HG02642 (cell line): ENCODE results near the gene DBT.
"Not testable (repeated sequence)": the region's sequence is repeated elsewhere in the genome, so short reads cannot be mapped to it uniquely, and the experiment has no call there.

ENCODE experiments used
- ATAC-seq: cut with Tn5 transposase; IDR thresholded peaks from one replicate; pipeline ENCODE4 v1.9.1; 2021; ENCODE audit warnings: mild to moderate bottlenecking; ENCODE audit not compliant: unreplicated experiment, poor library complexity

The DBT gene

DNA sequence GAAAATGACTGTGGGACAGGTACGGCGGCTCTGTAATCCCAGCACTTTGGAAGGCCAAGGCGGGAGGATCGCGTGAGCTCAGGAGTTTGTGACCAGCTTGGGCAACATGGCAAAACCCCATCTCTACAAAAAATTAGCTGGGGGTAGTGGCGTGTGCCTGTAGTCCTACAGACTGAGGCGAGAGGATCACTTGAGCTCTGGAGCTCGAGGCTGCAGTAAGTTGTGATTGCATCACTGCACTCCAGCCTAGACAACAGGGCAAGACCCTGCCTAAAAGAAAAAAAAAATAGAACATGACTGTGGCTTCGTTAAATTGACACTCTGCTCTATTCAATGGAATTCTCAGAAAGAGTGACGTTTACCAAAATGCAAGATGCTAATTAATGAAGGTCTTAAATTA, 3.9 kb upstream of the DBT start:
- no peak for ATAC-seq

DNA sequence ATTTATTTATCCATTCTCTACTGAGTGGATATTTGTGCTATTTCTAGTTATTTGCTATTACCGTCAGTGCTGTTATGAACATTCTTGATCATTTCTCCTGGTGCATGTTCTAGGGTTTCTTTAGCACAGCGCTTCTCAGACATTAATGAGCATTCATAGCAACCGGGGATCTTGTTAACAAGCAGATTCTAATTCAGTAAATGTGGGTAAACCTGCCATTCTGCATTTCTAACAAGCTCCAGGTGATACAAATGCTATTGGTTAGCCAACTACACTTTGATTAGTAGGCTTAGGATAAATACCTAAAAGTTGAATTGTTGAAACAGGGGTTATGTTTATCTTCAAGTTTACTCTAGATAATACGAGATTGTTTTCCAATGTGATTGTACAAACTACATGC, 3.3 kb upstream of the DBT start:
- no peak for ATAC-seq

DNA sequence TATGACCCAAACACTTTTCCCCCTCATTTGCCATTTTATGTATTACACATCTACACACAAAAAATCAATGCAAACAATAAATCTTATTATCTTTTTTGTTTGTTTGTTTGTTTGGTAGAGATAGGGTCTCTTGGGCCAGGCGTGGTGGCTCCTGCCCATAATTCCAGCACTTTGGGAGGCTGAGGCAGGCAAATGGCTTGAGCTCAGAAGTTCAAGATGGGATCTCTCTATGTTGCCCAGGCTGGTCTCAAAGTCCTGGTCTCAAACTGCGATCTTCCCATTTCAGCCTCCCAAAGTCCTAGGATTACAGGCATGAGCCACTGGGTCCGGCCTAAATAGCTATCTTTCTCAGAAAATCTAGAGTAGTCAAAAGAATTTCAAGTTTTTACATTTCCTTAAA, 1.2 kb upstream of the DBT start:
- ATAC-seq, result no peak

DNA sequence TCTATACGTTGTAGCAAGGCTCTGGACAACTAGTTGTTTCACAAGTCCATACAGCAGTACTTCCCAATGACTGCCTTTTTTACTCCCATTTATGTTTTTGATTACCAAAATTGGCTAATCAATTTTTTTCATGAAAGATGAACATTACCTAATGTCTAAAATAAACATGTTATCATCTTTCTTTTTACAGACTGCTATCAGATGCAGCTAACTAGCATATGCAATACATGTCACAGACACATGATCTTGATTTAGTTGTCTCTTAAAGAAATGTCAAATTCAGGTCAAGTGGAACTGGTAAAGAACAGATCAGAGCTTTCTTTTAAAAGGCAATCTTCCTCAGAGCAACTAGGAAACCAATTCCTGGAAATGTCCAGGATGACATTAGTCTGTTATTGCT, 630 bp upstream of the DBT start:
- ATAC-seq, result no peak

DNA sequence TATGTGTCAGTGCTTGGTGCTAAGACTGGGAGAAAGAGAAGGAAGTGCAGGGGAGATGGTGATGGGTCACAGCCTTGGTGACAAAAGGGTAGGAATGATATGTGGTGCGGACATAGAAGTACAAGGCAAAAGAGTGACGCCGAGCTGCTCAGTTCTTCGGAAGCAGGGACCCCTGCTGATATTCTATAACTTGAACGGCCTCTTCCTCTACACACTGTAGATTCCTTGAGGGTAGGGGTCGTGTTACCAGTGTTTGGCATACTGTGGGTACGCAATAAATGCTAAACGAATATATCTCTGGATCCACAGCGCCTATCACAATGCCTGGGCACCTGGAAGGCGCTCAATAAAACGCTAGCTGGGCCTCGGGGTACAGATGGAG, 488 bp downstream of the DBT start:
- ATAC-seq, result no peak

DNA sequence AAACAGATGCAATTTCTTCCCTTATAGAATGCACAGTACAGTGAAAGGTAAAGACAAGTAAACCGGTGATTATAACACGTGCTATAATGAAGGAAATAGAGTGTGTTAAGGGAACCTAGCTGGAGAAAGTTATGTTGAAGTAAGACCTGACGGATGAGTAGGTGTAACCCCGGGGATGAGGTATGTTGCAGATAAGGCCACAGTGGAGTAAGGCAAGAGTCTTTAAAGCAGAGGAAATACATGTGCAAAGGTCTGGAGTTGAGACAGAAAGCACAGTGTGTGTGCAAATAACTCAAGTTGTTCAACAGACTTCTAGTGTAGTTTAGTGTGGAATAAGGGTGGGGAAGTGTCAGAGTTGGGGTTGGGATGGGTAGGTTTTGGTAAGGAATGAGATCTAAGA, 2.9 kb downstream of the DBT start:
- no peak for ATAC-seq

DNA sequence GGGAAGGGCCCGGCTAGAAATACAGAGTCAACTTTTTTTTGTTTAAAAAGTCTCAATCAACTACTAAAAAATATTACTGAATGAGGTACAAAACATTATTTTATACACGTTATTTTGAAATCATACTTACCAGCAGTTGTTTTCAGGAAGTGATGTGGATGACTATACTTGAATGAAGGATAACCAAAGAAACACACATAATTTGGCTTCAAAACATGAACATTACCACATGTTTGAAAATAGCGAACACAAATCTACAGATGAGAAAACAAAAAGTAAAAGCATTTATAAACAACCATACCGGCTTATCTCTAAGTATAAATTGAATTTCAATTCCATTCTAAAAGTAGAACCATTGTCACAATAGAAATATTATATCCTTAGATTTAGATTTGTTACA, 9.0 kb downstream of the DBT start:
- no peak for ATAC-seq

DNA sequence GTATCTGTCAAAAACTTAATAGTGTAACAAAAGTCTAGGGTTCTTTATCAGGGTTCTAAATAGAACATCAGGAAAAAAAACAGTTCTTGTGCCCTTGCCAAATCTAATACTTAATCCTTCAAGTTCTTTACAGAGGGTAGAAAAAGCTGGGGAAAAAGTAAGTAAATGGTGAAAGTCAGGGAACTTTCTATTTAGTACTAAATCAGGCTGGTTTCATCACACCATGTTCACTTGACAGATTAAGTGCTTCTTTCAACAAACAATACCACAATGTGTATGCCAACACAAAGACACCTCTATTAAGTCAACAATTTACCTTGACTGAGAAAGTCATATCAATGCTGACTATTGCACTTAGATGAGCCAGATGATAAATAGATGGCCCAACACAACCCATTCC, 9.7 kb downstream of the DBT start:
- ATAC-seq, result no peak

DNA sequence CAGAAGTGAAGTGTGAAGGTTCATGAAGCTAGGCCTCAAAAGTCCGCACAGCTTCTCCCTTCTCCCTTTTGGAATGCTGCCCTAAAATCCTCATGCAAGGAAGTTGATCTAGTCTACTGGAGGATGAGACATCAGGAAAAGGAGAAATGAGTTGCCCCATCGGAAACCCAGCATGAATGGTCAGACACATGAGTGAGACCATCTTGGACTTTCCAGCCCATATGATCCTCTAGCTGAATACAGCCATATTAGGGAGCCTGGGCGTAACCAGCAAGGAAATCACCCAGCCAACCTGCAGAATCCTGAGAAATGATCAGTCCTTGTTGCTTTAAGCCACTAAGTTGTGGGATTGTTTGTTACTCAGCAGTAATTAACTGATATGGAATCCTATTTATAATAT, 12.5 kb downstream of the DBT start:
- ATAC-seq, result no peak

DNA sequence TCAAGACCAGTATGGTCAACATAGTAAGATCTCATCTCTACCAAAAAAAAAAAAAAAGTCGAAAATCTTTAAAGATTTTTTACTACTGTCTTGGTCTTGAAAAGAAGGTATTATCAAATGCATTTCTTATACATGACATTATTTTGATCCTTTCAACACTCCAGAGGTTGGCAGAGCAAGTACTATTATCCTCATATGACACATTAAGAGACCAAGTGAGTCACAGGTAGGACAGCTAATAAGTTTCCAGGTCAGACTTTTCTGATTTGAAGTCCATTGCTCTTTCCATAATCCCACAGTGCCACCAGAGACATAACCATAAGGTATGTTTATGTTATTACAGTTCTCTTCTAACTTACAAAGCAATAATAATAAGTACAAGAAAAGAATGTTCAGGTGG, 15.2 kb downstream of the DBT start:
- ATAC-seq, result no peak

DNA sequence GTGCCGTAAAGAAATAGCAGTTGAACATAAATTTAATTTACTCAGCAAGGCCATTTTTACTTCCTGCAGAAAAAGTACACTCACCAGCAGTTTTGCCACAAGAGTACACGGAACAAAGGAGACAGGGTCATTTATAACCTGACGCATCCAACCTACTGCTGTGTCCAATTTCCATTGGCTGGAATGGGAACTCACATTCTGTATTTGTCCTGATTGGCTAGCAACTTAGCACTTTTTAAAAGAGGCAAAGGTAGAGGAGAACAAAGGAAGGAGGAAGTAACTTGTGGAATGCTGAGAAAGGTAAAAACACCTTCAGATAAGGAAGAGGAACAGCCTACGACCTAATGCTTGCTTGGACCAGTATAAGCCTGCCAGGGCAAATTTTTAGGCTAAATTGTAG, 16.1 kb downstream of the DBT start:
- not testable (repeated sequence) for ATAC-seq

DNA sequence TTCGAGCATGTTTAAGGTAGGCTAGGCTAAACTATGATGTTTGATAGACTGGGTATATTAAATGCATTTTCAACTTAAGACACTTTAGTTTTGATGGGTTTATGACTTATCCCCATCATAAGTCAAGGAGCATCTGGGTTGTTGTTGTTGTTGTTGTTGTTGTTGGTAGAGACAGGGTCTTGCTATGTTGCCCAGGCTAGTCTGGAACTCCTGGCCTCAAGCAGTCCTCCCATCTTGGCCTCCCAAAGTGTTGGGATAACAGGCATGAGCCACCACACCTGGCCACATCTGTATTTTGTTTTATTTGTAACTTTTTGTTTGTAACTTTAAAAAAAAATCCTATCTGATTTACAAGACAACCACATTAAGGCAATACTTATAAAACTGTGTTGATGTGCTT, 17.5 kb downstream of the DBT start:
- no peak for ATAC-seq

DNA sequence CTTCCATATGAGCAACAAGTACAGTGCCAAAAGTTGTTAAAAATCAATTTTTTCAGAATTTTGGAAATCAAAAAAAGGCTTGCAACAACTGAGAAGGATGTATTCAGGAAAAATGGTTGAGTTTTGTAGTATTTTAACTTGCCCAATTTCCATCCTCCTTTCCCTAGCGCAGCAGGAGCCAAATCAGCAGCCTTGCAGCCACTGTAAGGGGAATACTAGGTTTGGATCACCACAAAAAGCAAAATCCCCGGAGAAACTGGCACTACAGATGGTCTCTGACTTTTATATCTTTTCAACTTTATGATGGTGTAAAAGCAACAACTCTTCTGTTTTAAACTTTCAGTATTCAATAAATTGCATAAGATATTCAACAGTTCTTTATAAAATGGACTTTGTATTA, 17.9 kb downstream of the DBT start:
- no peak for ATAC-seq

DNA sequence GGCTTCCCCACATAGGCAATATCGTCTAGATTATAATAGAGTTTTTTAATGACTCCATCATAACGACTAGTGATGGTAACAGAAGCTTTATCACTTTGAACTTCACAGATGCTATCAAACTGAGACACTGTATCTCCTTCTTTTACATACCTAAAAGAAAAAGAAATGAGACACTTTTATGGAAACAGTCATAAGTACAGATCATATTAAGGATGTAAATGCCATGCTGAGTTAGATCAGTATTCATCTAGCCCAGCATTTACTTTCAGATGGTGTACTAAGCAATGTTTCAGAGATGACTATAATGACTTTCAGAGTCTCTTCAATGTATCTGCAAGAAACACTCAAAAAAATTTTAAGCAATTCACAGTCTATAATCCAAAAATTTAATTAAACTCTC, 18.9 kb downstream of the DBT start:
- no peak for ATAC-seq

DNA sequence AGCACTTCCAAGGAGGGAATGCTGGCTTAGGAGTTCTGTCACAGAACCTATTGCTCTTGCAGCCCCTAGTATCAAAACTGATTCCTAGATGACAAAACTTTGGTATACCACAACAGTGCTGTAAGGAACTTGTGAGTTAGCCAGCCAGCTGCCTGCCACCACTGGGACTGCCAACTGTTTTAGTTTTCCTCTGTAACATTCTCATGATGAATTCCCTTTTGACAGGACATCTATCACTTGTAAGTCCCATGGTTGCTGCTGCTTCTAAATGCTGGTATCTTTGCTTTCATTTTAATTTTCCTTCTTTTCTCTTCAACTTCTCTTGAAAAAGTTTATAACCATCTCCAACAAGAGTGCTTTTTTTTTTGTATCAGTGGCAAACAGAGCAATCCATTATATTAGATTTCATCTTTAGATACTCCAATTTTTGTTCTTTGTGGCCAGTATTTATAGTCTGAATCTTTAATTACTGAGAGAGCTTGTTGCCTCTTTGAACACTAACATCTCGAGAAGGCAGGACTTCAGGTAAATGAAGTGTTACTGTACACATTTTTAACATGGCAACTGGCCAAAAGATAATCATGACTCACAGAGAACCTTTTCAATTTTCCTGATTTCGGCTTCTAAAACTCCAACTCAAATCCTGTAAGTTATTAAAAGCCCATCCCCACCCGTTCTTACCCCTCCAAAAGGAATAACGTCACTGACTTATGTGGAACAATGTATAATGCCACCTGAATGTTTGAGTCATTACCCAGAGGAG, 19.8 kb downstream of the DBT start:
- no peak for ATAC-seq

DNA sequence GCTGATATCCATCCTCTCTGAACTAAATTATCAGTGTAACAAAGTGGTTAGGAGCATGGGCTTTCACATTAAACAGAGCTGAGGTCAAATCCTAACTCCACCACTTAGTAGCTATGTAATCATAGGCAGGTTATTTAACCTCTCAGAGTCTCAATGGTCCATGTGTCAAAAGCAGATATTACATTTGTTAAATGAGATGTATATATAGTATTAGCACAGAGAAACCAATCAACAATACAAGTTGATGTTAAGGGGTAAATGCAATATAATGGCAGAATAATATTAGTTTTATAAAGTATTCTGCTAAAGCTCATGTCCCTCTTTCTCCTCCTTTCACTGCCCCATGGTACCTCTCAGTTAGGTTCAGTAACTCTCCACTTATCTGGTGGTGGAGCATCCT, 27.2 kb downstream of the DBT start:
- no peak for ATAC-seq

DNA sequence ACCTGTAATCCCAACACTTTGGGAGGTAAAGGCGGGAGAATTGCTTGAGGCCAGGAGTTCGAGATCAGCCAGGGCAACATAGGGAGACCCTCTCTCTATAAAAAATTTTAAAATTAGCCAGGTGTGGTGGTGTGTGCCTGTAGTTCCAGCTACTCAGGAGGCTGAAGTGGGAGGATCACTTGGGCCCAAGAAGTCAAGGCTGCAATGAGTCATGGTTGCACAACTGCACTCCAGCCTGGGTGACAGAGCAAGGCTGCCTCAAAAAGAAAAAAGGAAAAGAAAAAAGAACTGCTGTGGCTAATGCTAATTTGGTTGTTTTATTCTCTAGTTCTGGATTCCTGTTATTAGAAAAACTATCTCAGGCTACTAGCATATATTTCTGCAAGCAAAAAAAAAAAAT, 29.8 kb downstream of the DBT start:
- ATAC-seq, result no peak

DNA sequence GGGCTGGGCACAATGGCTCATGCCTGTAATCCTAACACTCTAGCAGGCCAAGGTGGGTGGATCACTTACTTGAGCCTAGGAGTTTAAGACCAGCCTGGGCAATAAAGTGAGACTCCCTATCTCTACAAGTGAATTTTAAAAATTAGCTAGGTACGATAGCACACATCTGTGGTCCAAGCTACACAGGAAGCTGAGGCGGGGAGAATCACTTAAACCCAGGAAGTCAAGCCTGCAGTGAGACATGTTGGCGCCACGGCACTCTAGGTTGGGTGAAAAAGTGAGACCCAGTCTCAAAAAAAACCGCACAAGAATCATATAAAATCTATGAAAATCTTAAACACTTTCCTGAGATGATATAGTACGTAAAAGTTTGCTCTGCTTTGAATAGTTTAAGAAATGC, 30.2 kb downstream of the DBT start:
- ATAC-seq, result no peak

DNA sequence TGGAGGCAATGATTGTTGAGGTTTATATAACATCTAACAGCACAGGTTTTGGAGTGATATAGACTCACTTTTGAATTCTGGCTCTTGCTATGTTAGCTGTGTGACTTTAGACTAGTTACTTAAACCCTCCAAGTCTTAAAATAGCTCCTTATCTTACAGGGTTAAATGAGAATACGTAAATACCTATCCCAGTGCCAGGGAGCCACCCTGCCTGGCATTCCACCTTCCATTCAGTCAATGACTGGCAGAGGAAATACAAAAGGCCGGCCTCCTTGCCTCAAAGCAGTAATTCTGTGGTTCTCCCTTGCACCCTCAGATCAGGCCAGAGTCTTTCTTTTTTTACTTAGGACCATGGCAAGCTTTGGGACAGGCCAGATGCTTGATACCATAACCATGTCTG, 31.8 kb downstream of the DBT start:
- no peak for ATAC-seq

DNA sequence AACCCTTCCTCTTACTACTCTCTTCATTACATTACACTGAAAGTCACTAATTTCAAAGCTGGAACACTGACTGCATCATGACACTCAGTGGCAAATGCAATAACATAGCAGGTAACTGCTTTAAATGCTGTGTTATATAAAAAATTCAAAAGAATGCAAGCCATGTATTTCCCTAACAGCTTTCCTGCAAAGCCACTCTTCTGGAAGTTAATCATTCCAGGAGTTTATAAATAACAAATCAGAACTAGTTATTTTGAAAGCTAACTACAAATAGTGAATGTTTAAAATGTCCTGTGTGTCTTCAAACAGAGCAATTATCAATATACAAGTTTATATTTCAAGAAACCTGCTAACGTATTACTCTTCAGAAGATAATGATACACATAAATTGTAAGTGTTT, 34.5 kb downstream of the DBT start:
- ATAC-seq, result no peak

DNA sequence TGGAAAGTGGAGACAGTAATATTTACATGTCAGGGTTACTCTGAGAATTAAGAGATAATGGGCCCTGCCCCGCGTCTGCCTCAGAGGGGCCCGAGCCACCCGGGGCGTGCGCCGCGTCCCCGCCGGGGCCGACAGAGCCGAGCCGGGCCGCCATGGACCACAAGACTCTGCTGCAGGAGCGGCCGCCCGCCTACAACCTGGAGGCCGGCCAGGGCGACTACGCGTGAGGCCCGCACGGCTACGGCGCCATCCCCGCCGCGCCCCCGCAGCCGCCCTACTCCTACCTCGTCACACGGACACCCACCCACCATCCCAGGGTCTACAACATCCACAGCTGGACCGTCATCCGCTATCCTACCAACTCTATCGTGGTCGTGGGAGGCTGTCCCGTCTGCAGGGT, 36.5 kb downstream of the DBT start:
- no peak for ATAC-seq

DNA sequence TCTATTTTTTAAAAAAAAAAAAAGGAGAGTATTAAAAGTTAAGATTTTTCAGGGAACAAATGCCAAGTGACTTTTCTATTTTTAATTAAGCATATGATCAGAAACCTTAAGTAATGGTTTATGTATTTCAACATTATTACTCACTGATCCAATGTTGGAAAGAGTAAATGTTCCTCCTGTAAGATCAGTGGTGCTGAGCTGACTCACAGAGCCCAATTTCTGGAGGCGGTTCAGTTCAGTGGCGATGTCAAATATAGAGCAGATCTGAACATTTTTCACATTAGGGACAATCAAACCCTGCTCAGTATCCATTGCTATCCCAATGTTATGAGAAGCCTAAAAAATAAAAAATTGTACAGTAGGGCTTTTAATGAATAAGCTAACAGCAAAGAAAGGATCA, 43.3 kb downstream of the DBT start:
- no peak for ATAC-seq

DNA sequence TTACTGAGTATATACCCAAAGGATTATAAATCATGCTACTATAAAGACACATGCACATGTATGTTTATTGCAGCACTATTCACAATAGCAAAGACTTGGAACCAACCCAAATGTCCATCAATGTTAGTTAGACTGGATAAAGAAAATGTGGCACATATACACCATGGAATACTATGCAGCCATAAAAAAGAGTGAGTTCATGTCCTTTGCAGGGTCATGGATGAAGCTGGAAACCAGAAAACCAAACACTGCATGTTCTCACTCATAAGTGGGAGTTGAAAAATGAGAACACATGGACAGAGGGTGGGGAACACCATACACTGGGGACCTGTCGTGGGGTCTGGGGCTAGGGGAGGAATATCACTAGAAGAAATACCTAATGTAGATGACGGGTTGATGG, 44.0 kb downstream of the DBT start:
- not testable (repeated sequence) for ATAC-seq
